OCI-LY1 (cell line): ENCODE results near the gene STAG3.

Experiments used
- H2AFZ ChIP-seq: fragments of 200-600 bp; sonication (generic), shearing (Covaris generic); 2 replicates; pipeline ENCODE4 v1.6.0; 2014; ENCODE audit warnings: antibody characterized with exemption, mild to moderate bottlenecking, low read length
- H3F3A ChIP-seq: fragments of 200-600 bp; sonication (generic), shearing (Covaris generic); 2 replicates; pipeline ENCODE4 v1.6.0; 2014; ENCODE audit warnings: mild to moderate bottlenecking, antibody characterized with exemption, low read length, moderate library complexity; ENCODE audit not compliant: insufficient read depth
- H3K27ac ChIP-seq: fragments of 200-600 bp; sonication (generic); 2 replicates; pipeline ENCODE4 v1.5.1; 2014; ENCODE audit warnings: low read length, mixed run types, mild to moderate bottlenecking, low read depth; ENCODE audit not compliant: poor library complexity, severe bottlenecking
- H3K27me3 ChIP-seq: fragments of 200-600 bp; sonication (generic); 2 replicates; pipeline ENCODE4 v1.6.0; 2014; ENCODE audit warnings: antibody characterized with exemption, mild to moderate bottlenecking, low read length, moderate library complexity; ENCODE audit not compliant: insufficient read depth
- H3K36me3 ChIP-seq: fragments of 200-600 bp; sonication (generic); 2 replicates; pipeline ENCODE4 v1.6.1; 2014; ENCODE audit warnings: mild to moderate bottlenecking, antibody characterized with exemption, low read length, moderate library complexity, mixed read lengths; ENCODE audit not compliant: insufficient read depth
- H3K4me1 ChIP-seq: fragments of 200-600 bp; sonication (generic); 2 replicates; pipeline ENCODE4 v1.5.1; 2014; ENCODE audit warnings: mild to moderate bottlenecking, low read length, moderate library complexity; ENCODE audit not compliant: insufficient read depth, severe bottlenecking
- H3K4me2 ChIP-seq: fragments of 200-600 bp; sonication (generic), shearing (Covaris generic); 2 replicates; pipeline ENCODE4 v1.6.1; 2014; ENCODE audit warnings: low read length
- H3K4me3 ChIP-seq: fragments of 200-600 bp; sonication (generic); 2 replicates; pipeline ENCODE4 v1.5.1; 2014; ENCODE audit warnings: low read length, low read depth, mild to moderate bottlenecking, mixed read lengths; ENCODE audit not compliant: poor library complexity, severe bottlenecking
- H3K79me2 ChIP-seq: fragments of 200-600 bp; shearing (Covaris generic); 2 replicates; pipeline ENCODE4 v1.6.1; 2016; ENCODE audit warnings: mixed run types, low read length, mixed read lengths; ENCODE audit not compliant: insufficient read depth
- H3K9ac ChIP-seq: fragments of 200-600 bp; sonication (generic), shearing (Covaris generic); 2 replicates; pipeline ENCODE4 v1.6.1; 2014; ENCODE audit warnings: mild to moderate bottlenecking, low read length, mixed read lengths
- H3K9me2 ChIP-seq: fragments of 200-600 bp; sonication (generic), shearing (Covaris generic); 2 replicates; pipeline ENCODE4 v1.6.1; 2014; ENCODE audit warnings: low read depth, mild to moderate bottlenecking, low read length, mixed read lengths
- H3K9me3 ChIP-seq: fragments of 200-600 bp; shearing (Covaris generic); 2 replicates; pipeline ENCODE4 v1.6.1; 2014; ENCODE audit warnings: low read length, mixed read lengths
- H4K20me1 ChIP-seq: fragments of 200-600 bp; sonication (generic), shearing (Covaris generic); 2 replicates; pipeline ENCODE4 v1.6.0; 2016; ENCODE audit warnings: mild to moderate bottlenecking, low read length; ENCODE audit not compliant: insufficient read depth
- CTCF ChIP-seq: fragments of 200-600 bp; sonication (generic), shearing (Covaris generic); IDR thresholded peaks from 2 replicates; pipeline ENCODE4 v1.5.1; 2017; ENCODE audit warnings: mild to moderate bottlenecking, antibody characterized with exemption, low read length, moderate library complexity, mixed read lengths
- EZH2 ChIP-seq: fragments of 200-600 bp; sonication (generic), shearing (Covaris generic); IDR thresholded peaks from 2 replicates; pipeline ENCODE4 v1.8.0; 2017; ENCODE audit warnings: borderline replicate concordance, mixed run types, mild to moderate bottlenecking, antibody characterized with exemption, low read length, moderate library complexity, mixed read lengths

STAG3 gene

GRCh38 chr7:100163871-100164270 is 13.8 kb upstream of the STAG3 start:
- H3K9me3 ChIP-seq, result no peaks in the 10 kb centered on the region
- TF ChIP-seq CTCF (no peak), EZH2 (no peak)
- H2AFZ ChIP-seq, result no peak overlapping the region
- H3K9ac ChIP-seq, result no peak overlapping the region
- peaks cover 20% of the 10 kb centered on the region; the same call in 1 of the 2 replicates for H3K27me3 ChIP-seq
- H3K36me3 ChIP-seq, result no peaks in the 10 kb centered on the region
- no peak overlapping the region for H3K4me2 ChIP-seq
- no peaks in the 10 kb centered on the region for H3K9me2 ChIP-seq
- H4K20me1 ChIP-seq, result no peaks in the 10 kb centered on the region
- no peak overlapping the region for H3K4me3 ChIP-seq
- no peaks in the 10 kb centered on the region for H3F3A ChIP-seq
- no peaks in the 10 kb centered on the region for H3K79me2 ChIP-seq
- H3K27ac ChIP-seq, result no peak overlapping the region
- peaks cover 18% of the 10 kb centered on the region for H3K4me1 ChIP-seq

DNA sequence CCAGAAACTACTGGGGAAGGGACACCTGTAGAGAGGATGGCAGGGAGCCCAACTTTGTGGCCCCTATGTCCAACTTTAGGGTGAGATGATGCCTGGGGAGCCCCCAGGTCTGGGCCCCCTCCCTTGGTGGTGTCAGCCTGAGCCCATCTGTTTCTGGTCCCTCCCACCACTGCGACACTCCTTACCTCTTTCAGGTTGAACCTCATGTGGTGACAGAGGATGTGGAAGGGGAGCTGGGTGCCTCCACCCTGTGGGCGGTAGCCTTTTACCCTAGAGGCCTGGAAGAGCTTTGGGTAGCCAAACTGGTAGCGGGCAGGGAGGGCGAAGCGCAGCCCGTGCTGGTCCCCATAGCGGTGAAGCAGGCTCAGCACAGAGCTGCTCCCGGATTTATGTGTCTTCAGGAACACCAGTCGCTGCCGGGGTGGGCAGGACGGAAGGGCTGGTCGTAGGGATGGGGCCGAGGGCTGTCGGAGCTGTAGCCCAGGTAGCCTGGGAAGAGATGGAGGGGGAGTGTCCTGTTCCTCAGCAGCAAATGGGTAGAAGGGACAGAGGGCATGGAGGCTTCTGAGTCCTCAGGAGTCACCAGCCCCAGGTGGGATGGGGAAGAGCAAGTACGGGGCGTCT is 11.3 kb upstream of the STAG3 start:
- Histone ChIP-seq H2AFZ (no peak overlapping the region), H3F3A (no peaks in the 10 kb centered on the region), H3K36me3 (no peaks in the 10 kb centered on the region), H3K27ac (no peak overlapping the region), H3K27me3 (peaks cover 34% of the 10 kb centered on the region), H4K20me1 (no peaks in the 10 kb centered on the region), H3K4me2 (no peak overlapping the region), H3K9me3 (no peaks in the 10 kb centered on the region), H3K4me1 (peaks cover 28% of the 10 kb centered on the region), H3K79me2 (no peaks in the 10 kb centered on the region), H3K4me3 (no peak overlapping the region), H3K9me2 (no peaks in the 10 kb centered on the region), H3K9ac (no peak overlapping the region)
- TF ChIP-seq CTCF, result no peak
- no peak for TF ChIP-seq EZH2

- Histone ChIP-seq H3K9me3 (no peaks in the 10 kb centered on the region), H3K4me2 (no peak overlapping the region), H3K27ac (no peak overlapping the region), H3F3A (no peaks in the 10 kb centered on the region; the same call in 1 of the 2 replicates), H3K4me1 (peaks cover 28% of the 10 kb centered on the region), H3K79me2 (no peaks in the 10 kb centered on the region), H3K9me2 (no peaks in the 10 kb centered on the region), H3K9ac (no peak overlapping the region), H4K20me1 (no peaks in the 10 kb centered on the region), H3K27me3 (peaks cover 34% of the 10 kb centered on the region), H3K4me3 (no peak overlapping the region), H3K36me3 (no peaks in the 10 kb centered on the region), H2AFZ (no peak overlapping the region)
- no peak for TF ChIP-seq EZH2
- TF ChIP-seq CTCF, result no peak
Observed at GRCh38 chr7:100166970-100167911, 10.5 kb upstream of the STAG3 start.
